Lower leg skin (tissue), 4 donors: ENCODE data around the gene LYPD3. TPM values are rescaled to one million over a fixed set of nuclear protein-coding genes. Genes with fewer than 3 reads are reported as not detected.

Source experiments
- DNase-seq, 2 donors: peaks; one replicate each; pipeline ENCODE4 v3.0.0-alpha.2; 2019; ENCODE audit warnings: low spot score in 2 of 2
- H3K4me3 ChIP-seq: fragments of 200-600 bp; sonication (generic); 2 replicates; pipeline ENCODE4 v1.5.1; 2017; ENCODE audit warnings: mild to moderate bottlenecking, low read depth; ENCODE audit not compliant: poor library complexity, severe bottlenecking
- CTCF ChIP-seq, 3 donors: fragments of 450-650 bp; IDR thresholded peaks; one replicate each; pipeline ENCODE4 v1.5.1; 2016; ENCODE audit warnings: antibody characterized with exemption in 3 of 3, mild to moderate bottlenecking in 3 of 3, moderate library complexity in 2 of 3
- POLR2A ChIP-seq, 2 donors: fragments of 450-650 bp; IDR thresholded peaks; one replicate each; pipeline ENCODE4 v1.6.1; 2016 to 2017; ENCODE audit warnings: antibody characterized with exemption in 2 of 2, mild to moderate bottlenecking in 1 of 2, moderate library complexity in 1 of 2
- WGBS, 2 donors: methylation state at CpG; one replicate each; pipeline ENCODE4 v1.1.5; 2018; 5-methylcytosine and 5-hydroxymethylcytosine counted together
- intact Hi-C: fragments of 100-400 bp; cut with DNase I; formaldehyde crosslinking; loops from one replicate; pipeline ENCODE4 v1.15.0; 2023; ENCODE audit warnings: low total_unique reads
- total RNA-seq, 4 donors: library from RNA; depleted of rRNA; stranded (reverse); fragments of >200 nt; gene quantifications; one replicate each; pipeline ENCODE4 v1.1.0, GENCODE V29; 2016

The LYPD3 gene
- total RNA-seq, 4 donors from 2014 or later = 344 to 549 (median 466) TPM

DNA sequence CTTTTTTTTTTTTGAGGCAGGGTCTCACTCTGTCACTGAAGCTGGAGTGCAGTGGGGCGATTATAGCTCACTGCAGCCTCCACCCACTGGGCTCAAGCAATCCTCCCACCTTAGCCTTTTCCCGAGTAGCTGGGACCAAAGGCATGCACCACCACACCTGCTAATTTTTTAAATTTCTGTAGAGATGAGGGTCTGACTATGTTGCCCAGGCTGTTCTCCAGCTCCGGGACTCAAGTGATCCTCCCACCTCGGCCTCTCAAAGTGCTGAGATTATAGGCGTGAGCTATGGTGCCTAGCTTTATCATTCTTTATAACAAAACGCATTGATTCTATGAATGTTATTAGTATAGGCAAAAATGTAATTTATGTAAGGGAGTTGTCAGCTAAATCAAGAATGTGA is 17.9 kb upstream of the LYPD3 start:
- no peak for TF ChIP-seq POLR2A (IDR thresholded peaks at IDR 0.05)
- TF ChIP-seq CTCF (IDR thresholded peaks at IDR 0.05) = no peak
- WGBS, 2 donors = 94 to 95% methylated on average over 6 of the region's 6 CpGs

DNA sequence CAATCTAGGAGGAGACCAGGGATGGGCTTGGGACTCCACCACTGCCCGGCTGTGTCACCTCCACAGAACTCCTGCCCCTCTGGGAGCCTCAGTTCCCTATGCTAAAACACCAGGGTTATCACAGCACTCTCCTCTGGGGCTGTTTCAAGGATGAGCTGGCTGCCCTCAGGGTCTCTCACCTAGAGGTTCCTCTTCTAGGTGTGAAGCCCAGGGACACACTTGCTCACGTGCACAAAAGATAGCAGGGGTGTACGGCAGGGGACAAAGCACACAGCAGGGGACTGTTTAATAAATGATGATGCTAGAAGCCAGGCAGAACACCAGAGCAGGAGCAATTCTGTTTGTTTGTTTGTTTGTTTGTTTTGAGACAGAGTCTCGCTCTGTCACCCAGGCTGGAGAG is 16.8 kb upstream of the LYPD3 start:
- WGBS, 2 donors = 90 to 95% methylated on average over 4 of the region's 4 CpGs
- intact Hi-C loops = no loop called here
- H3K4me3 ChIP-seq = no peak overlapping the region
- no peak for DNase-seq
- TF ChIP-seq POLR2A (IDR thresholded peaks at IDR 0.05) (no peak), CTCF (IDR thresholded peaks at IDR 0.05) (no peak)

More for the DNA sequence above, 17.9 kb upstream of the LYPD3 start:
- DNase-seq = no peak
- intact Hi-C loops = no loop called here
- no peak overlapping the region for H3K4me3 ChIP-seq

GRCh38 chr19:43481701-43482100 is 16.3 kb upstream of the LYPD3 start:
- no peak for DNase-seq
- no peak overlapping the region for H3K4me3 ChIP-seq
- no peak for TF ChIP-seq CTCF (IDR thresholded peaks at IDR 0.05)
- TF ChIP-seq POLR2A (IDR thresholded peaks at IDR 0.05) = no peak
- 88 to 89% methylated on average over 6 of the region's 6 CpGs for WGBS, 2 donors
- intact Hi-C loops = no loop called here

DNA sequence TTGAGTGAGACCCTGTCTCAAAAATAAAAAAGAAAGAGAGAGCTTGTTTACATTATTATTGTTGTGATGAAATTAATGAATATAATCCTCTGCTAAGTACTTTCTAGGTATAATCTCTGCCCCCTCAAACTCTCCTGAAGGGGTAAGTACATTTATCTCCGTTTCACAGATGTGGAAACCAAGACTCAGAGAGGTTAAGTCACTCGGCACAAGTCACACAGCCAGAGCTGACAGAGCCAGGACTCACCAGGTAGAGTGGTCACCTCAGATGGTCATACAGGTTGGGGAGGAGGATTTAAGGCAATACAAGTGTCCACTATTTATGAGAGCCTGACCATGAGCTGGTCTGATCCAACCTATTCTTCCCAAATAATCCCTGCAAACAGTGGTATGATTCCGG is 15.2 kb upstream of the LYPD3 start:
- DNase-seq = no peak
- intact Hi-C loops = no loop called here
- WGBS, 2 donors = 93% methylated on average over 3 of the region's 3 CpGs
- H3K4me3 ChIP-seq = no peak overlapping the region
- no peak for TF ChIP-seq CTCF (IDR thresholded peaks at IDR 0.05)
- no peak for TF ChIP-seq POLR2A (IDR thresholded peaks at IDR 0.05)

DNA sequence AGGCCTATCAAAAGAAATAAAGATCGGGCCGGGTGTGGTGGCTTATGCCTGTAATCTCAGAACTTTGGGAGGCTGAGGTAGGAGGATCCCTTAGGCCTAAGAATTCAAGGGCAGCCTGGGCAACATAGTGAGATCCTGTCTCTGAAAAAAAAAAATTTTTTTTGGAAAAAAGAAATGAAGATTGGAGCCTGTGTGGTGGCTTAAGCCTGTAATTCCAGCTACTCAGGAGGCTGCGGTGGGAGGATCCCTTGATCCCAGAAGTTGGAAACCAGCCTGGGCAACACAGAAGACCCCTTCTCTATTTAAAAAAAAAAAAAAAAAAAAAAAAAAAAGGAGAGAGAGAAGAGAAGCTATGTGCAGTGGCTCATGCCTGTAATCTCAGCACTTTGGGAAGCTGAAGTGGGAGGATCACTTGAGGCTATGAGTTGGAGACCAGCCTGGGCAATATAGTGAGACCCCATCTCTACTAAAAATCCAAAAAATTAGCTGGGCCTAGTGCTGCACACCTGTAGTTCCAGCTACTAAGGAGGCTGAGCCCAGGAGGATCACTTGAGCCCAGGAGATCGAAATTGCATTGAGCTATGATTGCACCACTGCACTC is 14.7 kb upstream of the LYPD3 start:
- 93% methylated on average over 4 of the region's 4 CpGs for WGBS, 2 donors
- no peak for DNase-seq
- TF ChIP-seq CTCF (IDR thresholded peaks at IDR 0.05) = no peak
- no peak for TF ChIP-seq POLR2A (IDR thresholded peaks at IDR 0.05)

GRCh38 chr19:43479226-43479625 is 13.8 kb upstream of the LYPD3 start:
- 93 to 94% methylated on average over 15 of the region's 15 CpGs for WGBS, 2 donors
- H3K4me3 ChIP-seq = no peak overlapping the region
- no peak for DNase-seq
- intact Hi-C loops = no loop called here
- TF ChIP-seq POLR2A (IDR thresholded peaks at IDR 0.05) = no peak
- TF ChIP-seq CTCF (IDR thresholded peaks at IDR 0.05) = no peak

More for the DNA sequence above, 14.7 kb upstream of the LYPD3 start:
- H3K4me3 ChIP-seq = no peak overlapping the region
- intact Hi-C loops = no loop called here
